ENCODE data around the gene PHF21B.

Gene PHF21B

DNA sequence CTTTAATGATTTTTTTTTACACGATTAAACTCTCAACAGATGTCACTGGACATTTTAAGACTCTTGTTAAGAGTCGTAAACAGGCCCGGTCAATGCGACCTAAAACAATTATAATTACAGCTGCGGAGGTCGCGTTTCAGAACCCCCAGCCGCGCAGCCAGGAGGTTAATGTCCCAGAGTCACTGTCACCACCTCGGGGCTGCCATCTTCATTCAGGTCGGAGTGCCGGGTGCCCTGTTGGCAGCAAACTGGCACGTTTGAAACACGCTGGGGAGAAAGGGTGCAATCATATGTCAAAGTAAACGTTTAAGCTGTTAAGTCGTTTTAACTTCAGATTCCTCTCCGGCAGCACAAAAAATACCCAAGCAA is 711 bp upstream of the PHF21B start:
- DNase-seq, result no peak

DNA sequence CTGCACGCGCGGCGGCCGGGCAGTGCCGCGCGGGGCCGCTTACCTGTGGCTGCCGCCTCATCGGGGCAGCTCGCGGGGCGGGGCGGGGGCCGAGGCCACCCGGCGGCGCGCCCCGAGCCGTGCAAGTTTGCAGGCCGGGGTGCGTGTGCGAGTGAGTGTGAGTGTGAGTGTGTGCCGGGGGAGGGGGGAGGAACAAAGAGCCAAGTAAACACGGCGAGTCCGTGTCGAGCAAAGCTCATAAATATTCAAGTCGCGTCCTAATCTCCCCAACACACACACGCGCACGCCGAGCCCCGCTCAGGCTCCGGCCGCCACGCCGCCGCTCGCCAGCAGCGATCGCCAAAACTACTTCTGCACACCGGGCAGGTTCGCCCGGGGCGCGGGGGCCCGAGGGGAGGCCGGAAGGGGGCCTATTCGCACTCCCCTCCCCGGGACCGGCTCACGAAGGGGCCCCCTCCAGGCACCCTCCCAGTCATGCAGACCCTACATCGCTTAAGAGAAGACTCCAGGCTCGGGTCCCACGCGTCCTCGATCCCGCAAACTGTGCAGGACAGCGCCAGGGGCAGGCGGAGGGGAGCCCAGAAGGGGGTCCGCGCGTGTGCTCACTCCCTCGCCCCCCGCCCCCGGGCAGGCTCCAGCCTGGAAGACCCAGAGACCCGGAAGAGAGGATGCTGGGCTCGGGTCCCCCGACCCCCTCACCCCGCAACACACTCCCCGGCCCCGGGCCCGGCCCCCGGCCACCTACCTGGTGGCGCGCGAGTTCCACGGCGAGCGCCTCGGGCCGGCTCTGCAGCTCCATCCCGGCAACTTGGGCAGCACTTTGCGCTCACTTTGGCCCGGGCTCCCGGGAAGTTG is 827 bp downstream of the PHF21B start:
- no peak for DNase-seq

DNA sequence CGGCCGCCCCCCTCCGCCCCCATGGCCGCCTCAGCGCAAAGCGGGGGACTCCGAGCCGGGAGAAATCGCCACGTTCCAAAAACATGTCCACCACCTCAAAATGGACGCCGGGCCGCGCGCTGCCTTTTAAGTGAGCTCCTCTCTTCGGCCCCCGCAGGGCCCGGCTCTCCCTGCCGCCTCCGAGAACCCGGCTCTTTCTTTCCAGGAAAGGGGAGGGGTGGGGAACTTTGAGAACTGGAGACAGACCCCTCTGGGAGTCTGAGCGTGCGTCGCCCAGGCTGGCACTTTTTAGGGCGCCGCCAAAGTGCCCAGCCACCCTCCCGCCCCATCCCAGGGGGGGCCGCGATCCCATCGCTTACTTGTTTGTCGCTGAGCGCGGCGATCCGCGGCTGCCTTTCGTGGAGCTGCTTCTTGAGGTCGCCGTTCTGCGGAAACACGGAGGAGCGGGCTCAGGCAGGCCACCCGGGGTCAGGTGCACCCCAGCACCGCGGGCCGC is 1.6 kb downstream of the PHF21B start:
- no peak for DNase-seq

DNA sequence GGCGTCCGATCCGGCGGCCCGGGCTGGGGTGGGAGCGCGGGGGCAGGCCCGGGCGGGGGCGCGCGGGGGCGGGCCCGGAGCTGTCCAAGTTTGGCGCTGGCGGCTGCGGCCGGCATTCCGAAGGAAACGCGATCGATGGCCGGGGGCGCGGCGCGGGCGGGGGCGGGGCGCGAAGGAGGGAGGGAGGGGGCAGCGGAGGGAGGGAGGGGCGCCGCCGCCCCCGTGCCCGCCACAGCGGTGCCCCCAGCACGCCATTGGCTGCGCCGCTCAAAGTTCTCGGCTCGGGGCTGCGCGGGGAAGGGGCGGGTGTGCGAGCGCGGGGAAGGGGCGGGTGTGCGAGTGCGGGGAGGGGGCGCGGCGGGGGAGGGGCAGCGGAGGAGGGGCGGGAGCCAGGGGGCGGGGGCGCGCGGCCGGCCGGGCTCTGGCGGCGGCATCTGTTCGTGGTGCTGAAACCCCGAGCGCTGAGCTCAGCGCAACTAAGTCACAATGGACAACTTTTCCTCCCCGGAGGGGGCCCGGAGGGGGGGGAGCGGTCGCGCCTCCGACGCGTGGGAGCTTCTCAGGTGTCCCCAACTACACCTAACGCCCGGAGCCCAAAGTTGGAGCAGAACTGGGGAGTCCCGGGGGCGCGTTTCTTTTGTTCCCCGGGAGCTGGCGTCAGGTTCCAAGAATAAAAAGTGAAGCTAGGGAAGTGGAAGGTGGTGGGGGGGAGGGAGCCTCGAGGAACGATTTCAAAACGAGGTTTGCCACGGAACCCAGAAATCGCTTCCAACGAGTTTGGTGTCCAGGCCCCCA is 2.2 kb downstream of the PHF21B start:
- DNase-seq, result peak; percentile 69

DNA sequence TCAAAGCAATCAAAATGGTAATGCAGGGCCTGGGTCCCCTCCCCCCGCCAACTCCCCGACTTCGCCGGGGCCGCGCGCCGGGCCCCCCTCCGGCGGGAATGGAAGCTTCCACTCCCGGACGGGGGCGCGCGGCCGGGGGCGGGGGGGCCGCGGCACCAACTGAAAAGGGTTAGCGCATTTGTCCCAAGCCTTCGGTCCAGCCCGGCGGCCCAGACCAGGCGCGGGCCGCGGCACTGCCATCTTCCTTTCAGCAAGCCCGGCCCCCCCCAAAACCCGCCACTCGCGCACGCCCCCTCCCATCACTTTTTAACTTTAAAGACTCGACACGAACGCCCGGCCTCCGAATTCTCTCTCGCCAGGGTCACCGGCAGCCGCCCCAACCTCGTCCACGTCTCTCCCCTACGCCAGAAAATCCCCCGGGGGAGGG is 2.8 kb downstream of the PHF21B start:
- DNase-seq, result peak; percentile 24

DNA sequence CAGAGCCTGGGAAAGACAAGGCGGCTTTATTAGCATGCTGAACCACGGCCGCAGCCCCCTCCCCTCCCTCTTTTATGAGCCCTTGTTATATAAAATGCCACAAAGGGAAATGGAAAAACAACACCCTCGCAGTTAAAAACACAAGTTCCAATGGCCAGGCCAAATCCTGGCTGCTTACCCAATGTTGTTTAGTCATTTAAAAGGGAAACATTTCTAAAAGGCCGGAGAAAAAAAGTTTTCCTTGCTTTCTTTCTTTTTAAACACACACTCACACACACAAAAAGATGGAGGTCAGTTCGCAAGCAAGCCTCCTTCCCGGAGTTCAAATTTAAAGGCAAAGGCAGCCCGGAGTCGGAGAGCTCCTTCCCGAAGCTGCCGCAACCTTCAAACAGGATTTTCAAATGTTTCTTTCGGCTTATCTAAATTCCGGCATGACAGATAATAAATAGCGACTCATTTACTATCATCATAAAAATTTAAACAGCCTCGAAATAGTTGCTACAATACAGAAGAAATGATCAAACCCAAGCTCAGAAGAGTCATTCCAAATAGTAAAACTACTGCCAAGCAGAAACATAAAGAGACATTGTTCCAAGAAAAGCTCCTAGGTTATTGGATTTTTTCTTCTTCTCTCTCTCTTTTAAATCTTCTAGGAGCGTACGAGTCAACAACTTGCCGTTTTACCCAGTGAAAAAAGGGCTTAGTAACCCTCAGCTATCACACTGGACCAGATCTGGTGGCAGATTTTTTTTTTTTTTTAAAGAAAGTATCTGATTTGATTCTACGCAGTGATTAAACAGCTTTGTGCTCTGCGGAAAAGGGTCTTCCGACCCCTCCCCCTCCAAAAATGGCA is 3.5 kb downstream of the PHF21B start:
- DNase-seq, result no peak

DNA sequence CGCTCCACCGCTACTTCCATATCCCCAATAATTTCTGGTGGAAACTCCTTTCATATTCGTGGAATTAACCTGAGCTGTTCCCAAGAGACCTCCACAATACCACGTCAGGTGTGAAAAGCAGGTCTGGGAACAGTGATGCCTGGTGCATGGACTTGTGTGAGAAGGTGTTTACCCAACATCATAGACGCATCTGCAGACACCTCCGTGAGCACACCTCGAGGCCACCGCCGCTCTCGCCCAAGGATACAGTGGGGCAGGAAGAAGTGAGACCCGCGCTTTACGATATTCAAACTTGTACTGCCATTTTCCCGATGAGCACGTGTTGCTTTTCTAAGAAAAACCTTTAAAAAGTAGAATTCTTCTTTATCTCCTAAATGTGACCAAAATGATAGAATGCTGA is 8.2 kb downstream of the PHF21B start:
- no peak for DNase-seq

DNA sequence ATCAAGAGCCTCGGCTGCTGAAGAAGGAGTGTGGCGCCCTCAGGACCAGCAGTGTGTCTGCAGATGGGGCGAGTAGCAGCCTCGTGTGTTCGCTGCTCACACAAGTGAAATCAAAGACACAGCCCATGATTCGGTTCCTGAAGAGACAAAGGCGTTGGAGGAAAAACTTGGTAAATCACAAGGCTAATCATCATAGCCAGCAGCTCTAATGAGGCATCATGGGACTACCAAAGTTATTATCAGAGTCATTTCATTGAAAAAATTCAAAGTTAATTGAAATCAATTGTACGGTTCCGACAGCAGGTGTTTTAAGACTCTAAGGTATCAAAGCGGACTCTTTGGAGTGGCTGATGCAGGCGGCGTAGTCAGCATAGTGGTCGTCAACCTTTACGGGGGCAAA is 9.5 kb downstream of the PHF21B start:
- no peak for DNase-seq

DNA sequence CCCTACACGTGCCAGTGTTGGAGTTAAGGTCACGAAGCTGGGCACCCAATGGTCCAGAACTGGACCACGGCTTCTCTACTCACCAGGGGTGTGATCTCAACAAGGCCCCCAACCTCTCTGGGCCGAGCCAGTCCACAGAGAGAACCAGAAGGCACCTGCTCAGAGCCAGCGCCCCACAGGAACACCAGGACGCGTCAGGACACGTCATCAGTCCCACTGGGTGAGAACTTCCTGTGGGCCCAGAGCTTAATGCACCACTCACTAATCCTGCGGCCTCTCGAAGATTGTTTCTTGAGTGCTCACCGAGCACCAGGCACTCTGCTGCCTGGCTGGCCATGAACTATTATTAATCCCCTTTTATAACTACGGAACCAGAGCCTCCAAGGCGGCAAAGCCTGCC is 10.1 kb downstream of the PHF21B start:
- DNase-seq, result no peak

DNA sequence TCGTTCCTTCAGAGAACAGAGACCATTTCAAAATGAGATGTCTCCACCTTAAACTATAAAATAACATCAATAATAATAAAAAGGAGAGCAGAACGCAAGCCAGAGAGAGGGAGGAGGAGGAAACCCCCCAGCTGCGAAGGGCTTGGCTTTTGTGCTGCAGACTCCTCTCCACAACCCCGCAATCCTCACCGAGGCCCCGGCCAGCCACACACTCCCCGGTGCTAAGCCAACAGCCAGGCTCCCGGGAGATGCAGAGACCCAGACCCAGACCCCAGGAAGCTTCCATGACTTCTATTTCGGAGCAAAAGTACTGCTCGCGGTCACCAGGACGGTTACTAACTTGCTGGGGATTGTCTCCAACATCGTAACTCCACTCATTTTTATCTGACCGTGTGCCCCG is 10.6 kb downstream of the PHF21B start:
- no peak for DNase-seq

DNA sequence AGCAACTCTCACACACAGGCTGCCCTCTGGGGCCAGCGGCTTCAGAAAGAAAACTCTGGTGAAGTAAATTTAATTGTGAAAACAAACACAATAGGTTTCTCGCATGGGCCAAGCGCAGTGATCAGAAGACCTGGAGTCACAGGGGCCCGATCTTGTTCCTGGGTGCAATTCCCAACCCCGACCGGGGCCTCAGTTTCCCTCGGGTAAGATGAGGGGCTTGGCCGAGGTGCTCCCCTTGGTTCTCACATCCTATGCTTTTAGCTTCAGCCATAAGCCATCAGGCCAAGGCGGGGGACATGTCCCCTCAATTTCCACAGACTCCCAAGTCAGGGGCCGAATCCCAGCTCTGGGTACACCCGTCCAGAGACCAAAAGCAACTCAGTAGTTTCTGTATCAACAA is 11.5 kb downstream of the PHF21B start:
- no peak for DNase-seq

DNA sequence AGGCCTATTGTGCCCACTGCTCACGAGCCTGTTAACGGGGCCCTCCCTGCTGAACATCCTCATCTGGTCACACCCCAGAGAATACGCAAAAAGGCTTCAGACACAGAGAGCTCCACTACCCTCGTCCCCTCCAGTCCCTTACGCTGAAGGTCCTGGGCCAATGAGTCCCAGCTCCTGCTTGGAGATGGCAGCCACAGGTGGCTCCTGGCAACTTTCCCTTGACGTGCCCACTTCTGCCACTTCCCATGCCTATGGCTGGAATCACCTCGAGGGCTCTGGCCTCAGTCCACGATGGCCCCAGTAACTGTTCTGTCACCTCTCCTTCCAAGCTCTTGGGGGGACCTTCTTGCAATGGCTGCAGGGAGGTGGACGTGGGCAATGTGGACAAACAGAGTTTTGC is 12.7 kb downstream of the PHF21B start:
- DNase-seq, result no peak

DNA sequence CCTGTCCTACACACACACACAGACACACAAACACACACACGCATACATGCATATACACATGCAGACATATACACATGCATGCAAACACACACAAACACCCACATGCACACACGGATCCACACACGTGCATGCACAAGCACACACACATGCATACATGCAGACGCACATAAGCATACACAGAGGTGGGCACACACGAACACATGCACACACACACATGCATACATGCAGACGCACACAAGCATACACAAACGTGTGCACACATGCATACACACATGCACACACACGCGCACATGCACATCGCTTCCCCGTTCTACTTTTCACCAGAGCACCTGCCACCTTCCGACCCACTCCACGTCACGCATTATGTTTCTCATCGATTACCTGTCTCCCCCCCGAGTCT is 13.2 kb downstream of the PHF21B start:
- no peak for DNase-seq

DNA sequence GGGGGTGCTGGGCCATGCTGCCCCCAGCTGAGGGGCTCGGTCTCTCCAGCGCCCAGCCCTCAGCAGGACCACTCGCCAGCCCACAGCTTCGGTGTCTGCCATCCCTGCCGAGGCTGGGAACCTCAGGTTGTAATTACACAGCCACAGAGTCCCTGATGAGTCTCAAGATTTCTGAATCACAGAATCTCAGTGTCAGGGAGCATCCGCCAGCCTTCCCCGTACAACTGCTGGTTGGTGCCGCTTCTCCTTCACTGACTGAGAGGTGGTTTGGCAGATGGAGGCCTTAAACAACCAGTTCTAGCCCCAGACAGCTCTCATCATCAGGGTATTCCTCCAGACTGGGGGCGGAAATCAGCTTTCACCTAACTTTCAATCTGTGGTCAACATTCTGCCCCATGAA is 13.7 kb downstream of the PHF21B start:
- no peak for DNase-seq

DNA sequence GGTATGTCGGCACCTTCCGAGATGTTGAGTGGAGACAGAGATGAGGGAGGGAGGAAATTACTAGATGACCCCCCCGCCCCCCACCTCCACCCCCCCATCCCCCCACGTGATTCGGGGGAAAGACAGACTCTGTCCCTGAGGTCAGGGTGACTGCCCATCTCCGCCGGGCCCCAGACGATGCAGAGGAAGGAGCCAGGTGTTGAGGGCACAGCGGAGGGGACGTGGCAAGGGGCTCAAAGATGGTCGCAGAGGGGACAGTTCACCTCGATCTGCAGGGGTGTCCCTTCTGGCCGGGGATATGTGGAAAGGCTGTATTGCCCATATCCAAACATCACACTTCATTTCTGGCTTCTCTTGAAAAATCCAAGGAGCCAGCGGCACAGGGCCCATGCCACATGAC is 14.1 kb downstream of the PHF21B start:
- no peak for DNase-seq

DNA sequence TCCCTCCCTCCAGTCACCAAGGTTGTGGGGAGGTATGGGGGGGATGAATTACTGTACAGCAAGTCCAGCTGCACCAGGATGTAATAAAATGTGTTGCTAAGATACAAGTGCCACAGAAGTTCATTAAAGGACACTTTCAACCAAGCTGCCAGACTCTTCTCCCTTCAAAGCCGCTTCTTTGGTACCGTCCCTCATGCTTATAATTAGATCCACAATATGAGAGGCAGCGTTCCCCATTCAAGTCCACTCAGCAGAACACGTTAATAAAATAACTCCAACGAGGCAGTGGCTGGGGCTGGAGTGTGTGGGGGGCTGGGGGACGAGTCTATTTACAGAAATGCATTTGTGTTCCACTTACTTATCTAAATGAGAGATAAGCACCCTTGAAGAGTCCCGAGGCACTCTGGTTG is 14.7 kb downstream of the PHF21B start:
- no peak for DNase-seq

DNA sequence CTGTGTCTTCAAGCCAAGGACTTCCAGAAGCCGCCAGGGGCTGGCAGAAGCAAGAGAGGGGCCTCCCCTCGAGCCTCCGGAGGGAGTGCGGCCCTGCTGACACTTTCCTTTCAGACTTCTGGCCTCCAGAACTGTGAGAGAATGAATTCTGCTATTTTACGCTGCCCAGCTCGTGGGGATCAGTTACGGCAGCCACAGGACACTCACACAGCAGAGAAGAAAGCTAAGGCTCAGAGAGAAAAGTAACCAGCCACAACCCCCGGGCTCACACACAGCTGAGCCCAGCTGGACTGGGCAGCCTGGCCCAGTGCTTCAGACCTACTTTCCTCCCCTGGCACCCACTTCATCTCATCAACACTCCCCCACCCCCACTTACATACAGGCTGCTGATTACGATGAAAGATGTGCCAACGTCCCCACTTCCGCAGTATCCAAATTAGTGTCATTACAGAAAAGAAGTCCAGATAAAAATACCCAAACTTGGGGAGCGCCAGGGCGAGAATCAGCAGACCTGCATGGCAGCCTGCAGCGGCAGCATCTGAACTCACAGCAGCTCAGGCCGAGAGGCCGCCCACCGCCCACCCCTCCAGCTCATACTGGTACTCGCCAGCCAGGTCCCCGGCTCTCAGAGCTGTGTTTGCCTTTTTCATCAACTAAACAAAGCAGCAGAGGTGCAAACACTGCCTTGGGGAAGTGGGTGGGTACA is 15.3 kb downstream of the PHF21B start:
- no peak for DNase-seq

DNA sequence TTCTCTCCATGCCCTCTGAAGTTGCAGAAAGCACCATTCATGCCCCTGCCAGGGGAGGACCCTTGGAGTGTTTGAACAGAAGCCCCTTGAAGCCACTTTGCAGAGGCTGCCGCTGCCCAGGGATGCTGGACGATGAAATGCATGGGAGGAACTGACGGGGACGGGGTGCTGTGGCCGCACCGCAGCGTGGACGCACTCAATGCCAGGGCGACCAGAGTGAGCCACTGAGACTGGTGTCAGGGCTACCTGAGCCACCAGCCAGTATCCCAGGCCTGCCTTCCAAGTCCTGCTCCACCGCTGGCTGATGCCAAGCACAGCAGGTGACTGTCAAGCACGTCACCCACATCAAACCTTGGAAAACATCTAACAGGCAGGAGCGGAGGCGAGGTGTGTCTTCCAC is 17.6 kb downstream of the PHF21B start:
- no peak for DNase-seq

DNA sequence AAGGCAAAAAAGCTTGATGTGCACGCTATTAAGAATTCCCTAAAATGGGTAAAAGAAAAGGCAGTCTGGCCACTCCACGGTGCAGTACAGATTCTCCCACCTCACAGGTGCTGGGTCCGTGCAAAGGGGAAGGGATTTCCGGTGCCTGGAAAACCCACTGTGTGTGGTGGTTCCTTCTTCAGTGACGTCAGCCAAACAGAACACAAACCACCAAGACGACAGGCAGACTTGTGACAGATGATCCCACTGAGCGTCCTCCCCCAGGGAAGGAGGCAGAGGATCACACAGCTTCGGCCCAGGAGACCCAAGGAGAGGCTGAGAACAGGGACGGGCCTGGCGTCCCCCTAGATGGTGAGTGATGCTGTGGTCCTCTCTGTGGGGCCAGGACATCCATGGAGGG is 18.6 kb downstream of the PHF21B start:
- no peak for DNase-seq

DNA sequence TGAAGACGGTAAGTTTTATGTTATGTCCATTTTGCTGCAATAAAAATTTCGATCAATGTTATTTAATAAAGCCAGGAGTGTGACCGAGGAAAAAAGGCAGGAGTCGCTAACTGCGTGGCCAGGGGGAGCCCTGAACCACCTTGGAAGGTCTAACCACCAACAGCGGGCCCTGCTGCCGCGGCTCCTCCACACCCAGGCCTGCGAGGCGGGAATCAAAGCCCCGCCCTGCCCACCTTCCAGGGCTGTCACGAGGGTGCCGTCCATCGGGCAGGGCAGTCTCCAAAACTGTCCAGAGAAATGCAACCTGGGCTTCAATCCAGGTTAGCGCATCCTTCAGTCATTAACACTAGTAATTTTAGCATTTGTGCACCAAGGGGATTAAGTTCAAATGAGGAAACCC is 19.0 kb downstream of the PHF21B start:
- DNase-seq, result no peak

DNA sequence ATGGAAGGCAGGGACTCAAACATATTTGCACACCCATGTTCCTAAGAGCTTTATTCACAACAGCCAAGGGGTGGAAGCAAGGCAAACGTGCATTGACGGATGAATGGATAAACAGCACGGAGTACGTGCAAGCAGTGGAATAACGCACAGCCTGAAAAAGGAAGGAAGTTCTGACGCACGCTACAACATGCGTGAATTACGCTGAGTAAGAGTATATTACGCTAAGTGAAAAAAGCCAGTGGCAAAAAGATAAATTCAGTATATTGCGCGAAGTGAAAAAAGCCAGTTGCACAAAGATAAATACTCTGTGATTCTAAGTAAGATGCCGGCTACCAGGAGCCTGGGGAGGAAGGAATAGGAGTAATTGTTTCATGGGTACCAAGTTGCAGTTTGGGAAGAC is 19.5 kb downstream of the PHF21B start:
- DNase-seq, result no peak

DNA sequence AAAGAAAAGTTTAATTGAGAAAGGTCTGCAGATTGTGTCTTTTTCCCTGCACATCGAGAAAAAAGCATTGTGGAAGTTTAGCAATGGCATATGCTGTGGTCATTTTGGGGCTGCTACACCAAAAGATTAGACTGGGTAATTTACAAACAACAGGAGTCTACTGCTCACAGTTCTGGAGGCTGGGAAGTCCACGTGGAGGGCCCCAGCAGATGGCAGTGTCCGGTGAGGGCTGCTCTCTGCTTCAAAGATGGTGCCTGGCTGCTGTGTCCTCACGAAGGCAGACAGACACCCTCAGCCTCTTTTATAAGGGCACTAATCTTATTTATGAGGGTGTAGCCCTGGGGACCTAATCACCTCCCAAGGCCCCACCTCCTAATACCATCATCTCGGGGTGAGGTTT is 21.1 kb downstream of the PHF21B start:
- no peak for DNase-seq

DNA sequence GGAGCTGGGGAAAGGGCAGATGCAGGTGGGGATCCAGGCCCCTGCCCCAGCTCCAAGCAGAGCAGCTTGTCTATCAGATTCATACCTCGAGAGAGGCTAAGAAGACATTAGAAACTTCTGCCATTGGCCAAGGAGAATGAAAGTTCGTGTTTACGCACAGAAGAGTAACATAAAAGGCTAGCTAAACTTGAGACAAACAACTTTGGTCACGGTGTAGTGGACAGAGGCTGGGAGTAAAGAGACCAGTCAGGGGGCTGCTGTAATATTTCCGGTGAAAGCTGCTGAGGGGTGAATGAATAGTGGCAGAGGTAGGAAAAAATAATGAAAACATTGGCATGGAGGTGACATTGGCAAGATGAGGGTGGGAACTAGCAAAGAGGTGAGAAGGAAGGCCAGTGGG is 22.9 kb downstream of the PHF21B start:
- no peak for DNase-seq

Measured in NCI-H1105 (cell line).